ENCODE data around the gene FGF22.

Gene FGF22

GRCh38 chr19:633786-634639 lies 5.7 kb upstream of the FGF22 start:
- H3K27ac ChIP-seq: peak overlapping the region in 10 of 11 experiments; percentile 17 to 86 (median 70); a peak in 19 of 22 replicates

GRCh38 chr19:634975-635652 lies 4.6 kb upstream of the FGF22 start:
- H3K9me3 ChIP-seq (replicated peaks in 1 of 11): no peaks in the 10 kb centered on the region
- peak overlapping the region in 9 of 11 experiments; percentile 75 to 99 (median 91); a peak in 13 of 22 replicates for H3K4me2 ChIP-seq
- H3K4me1 ChIP-seq: peaks cover 48 to 84% (median 79%) of the 10 kb centered on the region in 10 experiments
- peaks cover 0 to 31% (median 7%) of the 10 kb centered on the region in 11 experiments; a peak in 13 of 22 replicates for H3K27me3 ChIP-seq
- TF ChIP-seq Cebpa-rat (IDR thresholded peaks at IDR 0.05): no peak
- no peak overlapping the region for H3K4me3 ChIP-seq
- H4K20me1 ChIP-seq: peaks cover 0 to 43% (median 26%) of the 10 kb centered on the region in 11 experiments; a peak in 17 of 22 replicates
- peaks cover 3 to 20% (median 12%) of the 10 kb centered on the region in 11 experiments; a peak in 15 of 22 replicates for H3K36me3 ChIP-seq
- peak overlapping the region in 3 of 11 experiments; percentile 2 to 57 (median 25); a peak in 4 of 22 replicates for H3K9ac ChIP-seq
- H3K27ac ChIP-seq: no peak overlapping the region

More at GRCh38 chr19:633786-634639, 5.7 kb upstream of the FGF22 start:
- Histone ChIP-seq H3K4me3 (peak overlapping the region; percentile 70 to 86 (median 81)), H3K27me3 (peaks cover 0 to 26% (median 2%) of the 10 kb centered on the region in 11 experiments; a peak in 9 of 22 replicates), H3K4me1 (peaks cover 44 to 90% (median 83%) of the 10 kb centered on the region in 10 experiments), H4K20me1 (peaks cover 0 to 49% (median 31%) of the 10 kb centered on the region in 11 experiments; a peak in 15 of 22 replicates), H3K9ac (peak overlapping the region; percentile 68 to 88 (median 79)), H3K36me3 (peaks cover 11 to 31% (median 23%) of the 10 kb centered on the region in 11 experiments), H3K4me2 (peak overlapping the region; percentile 88 to 99 (median 91)), H3K9me3 (replicated peaks in 1 of 11) (no peaks in the 10 kb centered on the region)
- TF ChIP-seq Cebpa-rat (IDR thresholded peaks at IDR 0.05): no peak

- Histone ChIP-seq H3K4me1 (peaks cover 36 to 82% (median 69%) of the 10 kb centered on the region in 10 experiments), H3K27ac (no peak overlapping the region), H3K4me2 (peak overlapping the region; percentile 75 to 99 (median 92)), H4K20me1 (peaks cover 0 to 55% (median 35%) of the 10 kb centered on the region in 11 experiments; a peak in 19 of 22 replicates), H3K36me3 (no peaks in the 10 kb centered on the region; a peak in 1 of 22 replicates), H3K9ac (no peak overlapping the region), H3K27me3 (peaks cover 0 to 43% (median 7%) of the 10 kb centered on the region in 11 experiments; a peak in 13 of 22 replicates), H3K9me3 (replicated peaks in 1 of 11) (no peaks in the 10 kb centered on the region), H3K4me3 (peak overlapping the region in 2 of 10 experiments; percentile 42 to 49; a peak in 4 of 20 replicates)
- no peak for TF ChIP-seq Cebpa-rat (IDR thresholded peaks at IDR 0.05)
Measured at GRCh38 chr19:638906-639252, 800 bp upstream of the FGF22 start.

GRCh38 chr19:640161-640558 lies 481 bp downstream of the FGF22 start:
- H4K20me1 ChIP-seq: peaks cover 10 to 68% (median 48%) of the 10 kb centered on the region in 11 experiments; a peak in 21 of 22 replicates
- peak overlapping the region in 5 of 10 experiments; percentile 34 to 54 (median 44); a peak in 4 of 20 replicates for H3K4me3 ChIP-seq
- peaks cover 0 to 9% (median 0%) of the 10 kb centered on the region in 11 experiments; a peak in 4 of 22 replicates for H3K36me3 ChIP-seq
- H3K27ac ChIP-seq: no peak overlapping the region
- peak overlapping the region; percentile 52 to 95 (median 58); a peak in 17 of 22 replicates for H3K4me2 ChIP-seq
- peaks cover 0 to 53% (median 7%) of the 10 kb centered on the region in 11 experiments; a peak in 13 of 22 replicates for H3K27me3 ChIP-seq
- H3K4me1 ChIP-seq: peaks cover 40 to 82% (median 70%) of the 10 kb centered on the region in 10 experiments
- H3K9me3 ChIP-seq (replicated peaks in 1 of 11): no peaks in the 10 kb centered on the region
- TF ChIP-seq Cebpa-rat (IDR thresholded peaks at IDR 0.05): no peak
- H3K9ac ChIP-seq: no peak overlapping the region

- TF ChIP-seq Cebpa-rat (IDR thresholded peaks at IDR 0.05): no peak
- Histone ChIP-seq H3K4me3 (no peak overlapping the region), H3K4me1 (peaks cover 40 to 82% (median 69%) of the 10 kb centered on the region in 10 experiments), H3K9ac (no peak overlapping the region), H3K36me3 (peaks cover under 1 to 11% (median 3%) of the 10 kb centered on the region in 11 experiments; a peak in 16 of 22 replicates), H3K27me3 (peaks cover 0 to 53% (median 7%) of the 10 kb centered on the region in 11 experiments; a peak in 13 of 22 replicates), H3K4me2 (peak overlapping the region in 5 of 11 experiments; percentile 10 to 83 (median 29); a peak in 5 of 22 replicates), H4K20me1 (peaks cover 13 to 73% (median 53%) of the 10 kb centered on the region in 11 experiments; a peak in 21 of 22 replicates), H3K27ac (no peak overlapping the region), H3K9me3 (replicated peaks in 1 of 11) (no peaks in the 10 kb centered on the region)
Measured at GRCh38 chr19:640606-641189, 1.0 kb downstream of the FGF22 start.

GRCh38 chr19:641702-642101 lies 2.0 kb downstream of the FGF22 start:
- no peak for TF ChIP-seq Cebpa-rat (IDR thresholded peaks at IDR 0.05)
- Histone ChIP-seq H3K36me3 (peaks cover 11 to 21% (median 13%) of the 10 kb centered on the region in 11 experiments), H3K4me1 (peaks cover 35 to 76% (median 63%) of the 10 kb centered on the region in 10 experiments)

GRCh38 chr19:642767-643727 lies 3.4 kb downstream of the FGF22 start:
- peaks cover 0 to 34% (median 7%) of the 10 kb centered on the region in 11 experiments; a peak in 13 of 22 replicates for H3K27me3 ChIP-seq
- H3K27ac ChIP-seq: peak overlapping the region in 1 of 11 experiments; percentile 58; a peak in 1 of 22 replicates
- peak overlapping the region in 9 of 11 experiments; percentile 33 to 95 (median 86); a peak in 17 of 22 replicates for H3K4me2 ChIP-seq
- no peaks in the 10 kb centered on the region for H3K9me3 ChIP-seq (replicated peaks in 1 of 11)
- H3K9ac ChIP-seq: peak overlapping the region in 1 of 11 experiments; percentile 35; a peak in 3 of 22 replicates
- no peak overlapping the region for H3K4me3 ChIP-seq
- H3K4me1 ChIP-seq: peaks cover 22 to 63% (median 50%) of the 10 kb centered on the region in 10 experiments
- no peak for TF ChIP-seq Cebpa-rat (IDR thresholded peaks at IDR 0.05)
- H4K20me1 ChIP-seq: peaks cover 34 to 90% (median 70%) of the 10 kb centered on the region in 11 experiments; a peak in 21 of 22 replicates
- peaks cover 24 to 35% (median 27%) of the 10 kb centered on the region in 11 experiments for H3K36me3 ChIP-seq

More at GRCh38 chr19:641702-642101, 2.0 kb downstream of the FGF22 start:
- Histone ChIP-seq H4K20me1 (peaks cover 22 to 83% (median 58%) of the 10 kb centered on the region in 11 experiments; a peak in 21 of 22 replicates), H3K27ac (no peak overlapping the region), H3K4me2 (peak overlapping the region in 2 of 11 experiments; percentile 14 to 26; a peak in 2 of 22 replicates), H3K27me3 (peaks cover 0 to 48% (median 7%) of the 10 kb centered on the region in 11 experiments; a peak in 13 of 22 replicates), H3K9ac (no peak overlapping the region), H3K9me3 (replicated peaks in 1 of 11) (no peaks in the 10 kb centered on the region), H3K4me3 (no peak overlapping the region)

Measured in BLaER1 treated with 17β-estradiol and CSF1 and Interleukin-3, amounts not matched to agents 10 nM and 100 nM (cell line).